IPS-NIHi11 (cell line): ENCODE data around the gene PAWR.

Experiments used
- DNase-seq: peaks from one replicate; pipeline ENCODE4 v3.0.0; 2012; ENCODE audit warnings: mixed read lengths, low spot score

The PAWR gene

GRCh38 chr12:79690638-79691510 lies at the start of gene PAWR:
Gene PAWR, minus strand, starts transcription at chr12:79690964. Its CDS starts 720 bp downstream, at chr12:79690244.
- peak; percentile 92 for DNase-seq

GRCh38 chr12:79737875-79738718 lies 47.3 kb upstream of the PAWR start:
- peak; percentile 87 for DNase-seq

- DNase-seq, result no peak
Observed at GRCh38 chr12:79732638-79733037, 41.9 kb upstream of the PAWR start.

- no peak for DNase-seq
Observed at GRCh38 chr12:79725987-79726386, 35.2 kb upstream of the PAWR start.

- no peak for DNase-seq
Observed at GRCh38 chr12:79717006-79717405, 26.2 kb upstream of the PAWR start.

- DNase-seq, result no peak
Observed at GRCh38 chr12:79715308-79715707, 24.5 kb upstream of the PAWR start.

GRCh38 chr12:79710707-79711483 lies 20.1 kb upstream of the PAWR start:
- no peak for DNase-seq

- DNase-seq, result no peak
Observed at GRCh38 chr12:79707830-79708229, 17.1 kb upstream of the PAWR start.

- DNase-seq, result no peak
Observed at GRCh38 chr12:79706676-79707075, 15.9 kb upstream of the PAWR start.

GRCh38 chr12:79706156-79706555 lies 15.4 kb upstream of the PAWR start:
- no peak for DNase-seq

GRCh38 chr12:79698966-79699365 lies 8.2 kb upstream of the PAWR start:
- DNase-seq, result no peak

GRCh38 chr12:79696416-79696815 lies 5.7 kb upstream of the PAWR start:
- DNase-seq, result no peak

GRCh38 chr12:79692860-79693577 lies 2.3 kb upstream of the PAWR start:
- no peak for DNase-seq

- no peak for DNase-seq
Observed at GRCh38 chr12:79691511-79692248, 916 bp upstream of the PAWR start.

GRCh38 chr12:79690142-79690637 lies 574 bp downstream of the PAWR start:
- DNase-seq, result peak; percentile 73

GRCh38 chr12:79689477-79690141 lies 1.2 kb downstream of the PAWR start:
- DNase-seq, result peak; percentile 37

- no peak for DNase-seq
Observed at GRCh38 chr12:79689061-79689476, 1.7 kb downstream of the PAWR start.

- no peak for DNase-seq
Observed at GRCh38 chr12:79688376-79689060, 2.2 kb downstream of the PAWR start.

- DNase-seq, result no peak
Observed at GRCh38 chr12:79687711-79688260, 3.0 kb downstream of the PAWR start.
